ENCODE measurements around the gene TGFBR2. TPM values are rescaled to one million over a fixed set of nuclear protein-coding genes. Genes with fewer than 3 reads are reported as not detected.
A peak's percentile ranks its signal among the peaks of the same experiment; 100 is the strongest.

Gene TGFBR2
- total RNA-seq, 1 experiment from 2014 or later = 22.5 TPM

DNA sequence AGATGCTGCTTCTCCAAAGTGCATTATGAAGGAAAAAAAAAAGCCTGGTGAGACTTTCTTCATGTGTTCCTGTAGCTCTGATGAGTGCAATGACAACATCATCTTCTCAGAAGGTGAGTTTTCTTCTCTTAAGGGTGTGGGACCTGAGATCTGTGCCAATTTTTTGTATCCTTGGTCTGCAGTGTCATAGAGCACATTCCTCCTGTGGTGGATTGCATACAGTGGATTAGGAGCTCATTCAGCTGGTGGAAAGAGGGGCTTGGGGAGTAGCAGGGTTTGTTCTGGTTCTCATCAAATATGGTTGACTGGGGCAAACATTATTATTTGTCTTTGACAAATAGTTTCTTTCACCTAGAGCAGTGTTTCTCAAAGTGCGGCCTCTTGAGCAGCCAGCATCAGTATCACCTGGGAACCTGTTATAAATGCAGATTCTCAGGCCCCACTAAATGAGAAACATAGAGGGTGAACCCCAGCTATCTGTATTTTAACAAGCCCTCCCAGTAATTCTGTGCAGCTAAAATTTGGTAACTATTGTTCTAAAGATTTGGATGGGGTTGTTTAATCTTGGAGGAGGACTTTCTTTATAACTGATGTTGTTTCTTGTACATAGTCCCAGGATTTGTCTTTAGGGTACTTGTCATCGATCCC is 44.1 kb downstream of the TGFBR2 start:
- ChIA-PET RAD21 (ENCODE audit: low non-redundant PET in 1 of 2, low total read pairs in 2 of 2, uncharacterized antibody in 2 of 2, unreplicated experiment in 2 of 2) (no interaction called here), CTCF (no interaction called here), POLR2A (no interaction called here)
- no peak overlapping the region for H3K4me3 ChIP-seq (replicated peaks in 1 of 2; ENCODE audit: low read depth in 1 of 2, low read length in 2 of 2)
- no peak for ATAC-seq
- peaks cover 23 to 26% of the 10 kb centered on the region in 2 experiments for H3K4me1 ChIP-seq (ENCODE audit: control insufficient read depth in 1 of 2, insufficient read depth in 2 of 2, low read length in 2 of 2)
- H3K9me3 ChIP-seq (ENCODE audit: control insufficient read depth in 1 of 2, insufficient read depth in 1 of 2, low read depth in 1 of 2, low read length in 2 of 2) = no peaks in the 10 kb centered on the region
- no peak for TF ChIP-seq JUND (IDR thresholded peaks at IDR 0.05)
- TF ChIP-seq CBX3 (IDR thresholded peaks at IDR 0.05; ENCODE audit: low read depth) = no peak
- TF ChIP-seq, protein P1, sequence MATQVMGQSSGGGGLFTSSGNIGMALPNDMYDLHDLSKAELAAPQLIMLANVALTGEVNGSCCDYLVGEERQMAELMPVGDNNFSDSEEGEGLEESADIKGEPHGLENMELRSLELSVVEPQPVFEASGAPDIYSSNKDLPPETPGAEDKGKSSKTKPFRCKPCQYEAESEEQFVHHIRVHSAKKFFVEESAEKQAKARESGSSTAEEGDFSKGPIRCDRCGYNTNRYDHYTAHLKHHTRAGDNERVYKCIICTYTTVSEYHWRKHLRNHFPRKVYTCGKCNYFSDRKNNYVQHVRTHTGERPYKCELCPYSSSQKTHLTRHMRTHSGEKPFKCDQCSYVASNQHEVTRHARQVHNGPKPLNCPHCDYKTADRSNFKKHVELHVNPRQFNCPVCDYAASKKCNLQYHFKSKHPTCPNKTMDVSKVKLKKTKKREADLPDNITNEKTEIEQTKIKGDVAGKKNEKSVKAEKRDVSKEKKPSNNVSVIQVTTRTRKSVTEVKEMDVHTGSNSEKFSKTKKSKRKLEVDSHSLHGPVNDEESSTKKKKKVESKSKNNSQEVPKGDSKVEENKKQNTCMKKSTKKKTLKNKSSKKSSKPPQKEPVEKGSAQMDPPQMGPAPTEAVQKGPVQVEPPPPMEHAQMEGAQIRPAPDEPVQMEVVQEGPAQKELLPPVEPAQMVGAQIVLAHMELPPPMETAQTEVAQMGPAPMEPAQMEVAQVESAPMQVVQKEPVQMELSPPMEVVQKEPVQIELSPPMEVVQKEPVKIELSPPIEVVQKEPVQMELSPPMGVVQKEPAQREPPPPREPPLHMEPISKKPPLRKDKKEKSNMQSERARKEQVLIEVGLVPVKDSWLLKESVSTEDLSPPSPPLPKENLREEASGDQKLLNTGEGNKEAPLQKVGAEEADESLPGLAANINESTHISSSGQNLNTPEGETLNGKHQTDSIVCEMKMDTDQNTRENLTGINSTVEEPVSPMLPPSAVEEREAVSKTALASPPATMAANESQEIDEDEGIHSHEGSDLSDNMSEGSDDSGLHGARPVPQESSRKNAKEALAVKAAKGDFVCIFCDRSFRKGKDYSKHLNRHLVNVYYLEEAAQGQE (IDR thresholded peaks at IDR 0.05; ENCODE audit: low read depth) = no peak
- no peak for TF ChIP-seq POLR2A (IDR thresholded peaks at IDR 0.05; ENCODE audit: borderline replicate concordance, extremely low read depth, insufficient read depth, insufficient read length)
- no peak for TF ChIP-seq ZNF274 (IDR thresholded peaks at IDR 0.05; ENCODE audit: low read depth, low read length)
- no peak for TF ChIP-seq SRF (IDR thresholded peaks at IDR 0.05; ENCODE audit: low read depth)
- TF ChIP-seq EZH2phosphoT487 (IDR thresholded peaks at IDR 0.05; ENCODE audit: borderline replicate concordance) = no peak
- TF ChIP-seq EGR1 (IDR thresholded peaks at IDR 0.05; ENCODE audit: low read depth) = no peak
- TF ChIP-seq SP1 (IDR thresholded peaks at IDR 0.05; ENCODE audit: low read depth) = no peak
- no peak for TF ChIP-seq ELF1 (IDR thresholded peaks at IDR 0.05; ENCODE audit: borderline replicate concordance, low read depth)
- TF ChIP-seq, protein P2, sequence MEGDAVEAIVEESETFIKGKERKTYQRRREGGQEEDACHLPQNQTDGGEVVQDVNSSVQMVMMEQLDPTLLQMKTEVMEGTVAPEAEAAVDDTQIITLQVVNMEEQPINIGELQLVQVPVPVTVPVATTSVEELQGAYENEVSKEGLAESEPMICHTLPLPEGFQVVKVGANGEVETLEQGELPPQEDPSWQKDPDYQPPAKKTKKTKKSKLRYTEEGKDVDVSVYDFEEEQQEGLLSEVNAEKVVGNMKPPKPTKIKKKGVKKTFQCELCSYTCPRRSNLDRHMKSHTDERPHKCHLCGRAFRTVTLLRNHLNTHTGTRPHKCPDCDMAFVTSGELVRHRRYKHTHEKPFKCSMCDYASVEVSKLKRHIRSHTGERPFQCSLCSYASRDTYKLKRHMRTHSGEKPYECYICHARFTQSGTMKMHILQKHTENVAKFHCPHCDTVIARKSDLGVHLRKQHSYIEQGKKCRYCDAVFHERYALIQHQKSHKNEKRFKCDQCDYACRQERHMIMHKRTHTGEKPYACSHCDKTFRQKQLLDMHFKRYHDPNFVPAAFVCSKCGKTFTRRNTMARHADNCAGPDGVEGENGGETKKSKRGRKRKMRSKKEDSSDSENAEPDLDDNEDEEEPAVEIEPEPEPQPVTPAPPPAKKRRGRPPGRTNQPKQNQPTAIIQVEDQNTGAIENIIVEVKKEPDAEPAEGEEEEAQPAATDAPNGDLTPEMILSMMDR (IDR thresholded peaks at IDR 0.05 in 2 of 3, conservative IDR thresholded peaks at IDR 0.05 in 1 of 3; ENCODE audit: borderline replicate concordance in 1 of 3, insufficient read depth in 1 of 3, low read depth in 2 of 3, low read length in 2 of 3) = no peak
- no peak for TF ChIP-seq CEBPB (IDR thresholded peaks at IDR 0.05; ENCODE audit: low read depth)
- no peaks in the 10 kb centered on the region for H3K27me3 ChIP-seq (ENCODE audit: insufficient read depth, low read length)
- DNase-seq (ENCODE audit: low read depth, low spot score) = no peak
- H3K36me3 ChIP-seq (ENCODE audit: control insufficient read depth in 1 of 2, insufficient read depth in 2 of 2, low read length in 2 of 2) = peaks cover 42 to 85% of the 10 kb centered on the region in 2 experiments
- TSS peak; percentile 1 for BruUV-seq (replicated peaks)
- H3K79me2 ChIP-seq (ENCODE audit: insufficient read depth, low read length) = peaks cover 95% of the 10 kb centered on the region
- no peak overlapping the region for H2AFZ ChIP-seq (ENCODE audit: low read depth, low read length, poor library complexity, severe bottlenecking)
- intact Hi-C loops (cut with micrococcal nuclease) = no loop called here
- no peak overlapping the region for H3K4me2 ChIP-seq (ENCODE audit: low read length)
- H4K20me1 ChIP-seq (ENCODE audit: insufficient read depth) = peaks cover 7% of the 10 kb centered on the region; the same call in 1 of the 2 replicates
- H3K27ac ChIP-seq (ENCODE audit: low read depth, low read length) = no peak overlapping the region
- H3K9me2 ChIP-seq (ENCODE audit: insufficient read depth) = no peaks in the 10 kb centered on the region
- H3K9ac ChIP-seq (ENCODE audit: low read length) = no peak overlapping the region
